ENCODE results near the gene MED20.

GRCh38 chr6:41935685-41936072 is 14.7 kb upstream of the MED20 start:
- TF ChIP-seq POLR2AphosphoS5 (IDR thresholded peaks at IDR 0.05) (no peak), POLR2A (IDR thresholded peaks at IDR 0.05) (no peak), EP300 (IDR thresholded peaks at IDR 0.05) (no peak)
- TF ChIP-seq, protein P1, sequence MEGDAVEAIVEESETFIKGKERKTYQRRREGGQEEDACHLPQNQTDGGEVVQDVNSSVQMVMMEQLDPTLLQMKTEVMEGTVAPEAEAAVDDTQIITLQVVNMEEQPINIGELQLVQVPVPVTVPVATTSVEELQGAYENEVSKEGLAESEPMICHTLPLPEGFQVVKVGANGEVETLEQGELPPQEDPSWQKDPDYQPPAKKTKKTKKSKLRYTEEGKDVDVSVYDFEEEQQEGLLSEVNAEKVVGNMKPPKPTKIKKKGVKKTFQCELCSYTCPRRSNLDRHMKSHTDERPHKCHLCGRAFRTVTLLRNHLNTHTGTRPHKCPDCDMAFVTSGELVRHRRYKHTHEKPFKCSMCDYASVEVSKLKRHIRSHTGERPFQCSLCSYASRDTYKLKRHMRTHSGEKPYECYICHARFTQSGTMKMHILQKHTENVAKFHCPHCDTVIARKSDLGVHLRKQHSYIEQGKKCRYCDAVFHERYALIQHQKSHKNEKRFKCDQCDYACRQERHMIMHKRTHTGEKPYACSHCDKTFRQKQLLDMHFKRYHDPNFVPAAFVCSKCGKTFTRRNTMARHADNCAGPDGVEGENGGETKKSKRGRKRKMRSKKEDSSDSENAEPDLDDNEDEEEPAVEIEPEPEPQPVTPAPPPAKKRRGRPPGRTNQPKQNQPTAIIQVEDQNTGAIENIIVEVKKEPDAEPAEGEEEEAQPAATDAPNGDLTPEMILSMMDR (IDR thresholded peaks at IDR 0.05) = no peak

Data from stomach (tissue), 4 donors.